ENCODE results near the gene SCARB1. TPM values are rescaled to one million over a fixed set of nuclear protein-coding genes. Genes with fewer than 3 reads are reported as not detected.
"Not testable (repeated sequence)": the region's sequence is repeated elsewhere in the genome, so short reads cannot be mapped to it uniquely, and the experiment has no call there.

Gene SCARB1
- total and polyA plus RNA-seq, 4 donors = 14.9 to 88.4 (median 56.2) TPM

DNA sequence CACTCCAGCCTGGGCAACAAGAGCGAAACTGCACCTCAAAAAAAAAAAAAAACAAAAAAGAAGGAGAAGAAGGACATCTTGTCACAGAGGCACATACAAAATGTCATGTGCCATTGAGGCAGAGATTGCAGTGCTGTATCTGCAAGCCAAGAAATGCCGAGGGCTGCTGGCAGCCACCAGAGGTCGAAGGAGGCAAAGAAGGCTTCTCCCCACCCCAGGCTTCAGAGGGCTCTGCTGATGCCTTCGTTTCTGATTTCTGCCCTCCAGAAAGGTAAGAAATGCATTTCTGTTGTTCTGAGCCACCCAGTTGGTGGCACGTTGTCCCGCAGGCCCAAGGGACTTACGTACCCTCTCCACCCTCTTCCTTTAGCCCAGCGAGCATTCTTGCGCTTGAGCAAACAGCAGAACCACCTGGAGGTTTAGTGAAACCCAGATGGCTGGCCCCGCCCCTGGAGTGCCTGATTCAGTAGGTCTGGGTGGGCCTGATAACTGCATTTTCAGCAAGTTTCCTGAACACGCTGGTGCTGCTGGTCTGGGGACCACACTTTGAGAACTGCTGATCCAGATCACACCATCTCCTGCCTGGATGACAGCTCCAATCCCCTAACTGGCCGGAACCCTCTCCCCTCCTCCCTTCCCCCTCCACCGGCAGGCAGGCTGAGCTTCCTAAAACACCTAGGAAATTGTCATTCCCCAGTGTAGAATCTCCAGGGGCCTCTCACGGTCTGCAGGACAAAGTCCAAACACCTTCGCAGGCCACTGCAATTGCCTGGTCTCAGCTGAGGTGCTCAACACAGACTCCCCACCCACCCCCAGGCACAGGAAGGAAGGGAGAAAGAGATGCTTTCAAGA is 21.1 kb upstream of the SCARB1 start:
- Histone ChIP-seq H3K36me3 (ENCODE audit: control insufficient read depth, insufficient read depth, low read length) (no peaks in the 10 kb centered on the region), H3K27me3 (ENCODE audit: control insufficient read depth, insufficient read depth, low read length) (no peaks in the 10 kb centered on the region), H3K4me1 (ENCODE audit: control insufficient read depth, insufficient read depth, low read length) (no peaks in the 10 kb centered on the region), H3K27ac (ENCODE audit: low read depth, low read length) (no peak overlapping the region), H3K9me3 (ENCODE audit: control insufficient read depth, insufficient read depth, low read length) (no peaks in the 10 kb centered on the region), H3K4me3 (ENCODE audit: low read depth, low read length) (no peak overlapping the region)
- DNase-seq (ENCODE audit: low read depth in 4 of 6, low spot score in 6 of 6) = no peak
- WGBS (ENCODE audit: insufficient coverage) = 55% methylated on average over 13 of the region's 15 CpGs

DNA sequence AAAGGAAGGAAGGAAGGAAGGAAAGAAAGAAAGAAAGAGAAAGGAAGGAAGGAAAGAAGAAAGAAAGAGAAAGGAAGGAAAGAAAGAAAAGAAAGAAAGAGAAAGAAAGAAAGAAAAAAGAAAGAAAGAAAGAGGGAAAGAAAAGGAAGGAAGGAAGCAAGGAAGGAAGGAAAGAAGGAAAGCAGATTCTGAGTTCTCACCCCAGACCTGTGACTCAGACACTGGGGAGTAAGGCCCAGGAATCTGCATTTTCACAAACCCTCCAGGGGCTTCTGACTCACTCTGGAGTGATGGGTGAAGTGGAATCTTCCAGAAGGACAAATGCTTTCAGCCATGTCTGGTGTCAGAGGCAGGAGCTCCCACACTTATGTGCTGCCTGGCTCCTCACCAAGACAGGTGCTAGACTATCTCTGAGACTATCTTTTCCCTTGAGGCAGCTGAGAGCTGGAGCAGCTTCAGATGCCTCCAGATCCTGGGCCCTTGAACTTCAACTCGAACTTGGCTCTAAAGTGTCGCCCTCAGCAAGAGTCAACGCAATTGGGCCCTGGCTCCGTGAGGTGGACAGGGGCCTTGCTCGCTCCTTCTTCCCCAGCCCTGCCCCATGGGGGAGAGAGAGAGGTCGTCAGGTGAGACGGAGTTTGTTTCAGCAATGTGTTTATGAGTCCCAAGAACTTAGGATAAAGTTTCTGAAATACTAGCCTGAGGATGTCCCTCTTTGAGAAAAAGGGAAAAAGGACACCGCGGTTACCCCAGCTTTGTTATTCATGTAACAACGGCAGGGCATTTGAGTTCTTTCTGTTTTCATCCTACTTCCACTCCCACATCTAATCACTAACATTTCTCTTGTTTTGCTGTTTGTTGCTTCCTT is 19.8 kb upstream of the SCARB1 start:
- H3K27ac ChIP-seq (ENCODE audit: low read depth, low read length) = no peak overlapping the region
- no peaks in the 10 kb centered on the region for H3K36me3 ChIP-seq (ENCODE audit: control insufficient read depth, insufficient read depth, low read length)
- no peak for DNase-seq (ENCODE audit: low read depth in 4 of 6, low spot score in 6 of 6)
- 84% methylated on average over 5 of the region's 10 CpGs for WGBS (ENCODE audit: insufficient coverage)
- H3K4me3 ChIP-seq (ENCODE audit: low read depth, low read length) = no peak overlapping the region
- no peaks in the 10 kb centered on the region for H3K27me3 ChIP-seq (ENCODE audit: control insufficient read depth, insufficient read depth, low read length)
- H3K9me3 ChIP-seq (ENCODE audit: control insufficient read depth, insufficient read depth, low read length) = no peaks in the 10 kb centered on the region
- peaks cover 5% of the 10 kb centered on the region for H3K4me1 ChIP-seq (ENCODE audit: control insufficient read depth, insufficient read depth, low read length)

DNA sequence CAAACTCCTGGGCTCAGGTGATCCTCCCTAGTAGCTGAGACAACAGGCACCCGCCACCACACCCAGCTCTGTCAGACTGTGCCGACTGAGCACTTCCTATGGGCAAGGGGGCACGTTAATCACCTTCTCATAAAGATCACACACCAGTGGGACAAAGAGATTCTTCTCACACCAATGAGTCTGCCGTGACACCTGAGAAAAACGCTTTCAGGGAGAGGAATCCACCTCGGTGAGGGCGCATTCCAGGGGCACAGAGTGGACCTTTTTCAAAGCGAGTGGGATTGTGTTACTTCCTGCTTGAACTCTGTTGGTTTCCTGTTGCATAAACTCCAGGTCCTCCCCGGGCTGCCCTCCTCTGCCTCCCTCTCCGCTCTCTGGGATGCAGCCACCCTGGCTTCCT is 17.5 kb upstream of the SCARB1 start:
- Histone ChIP-seq H3K27ac (ENCODE audit: low read depth, low read length) (no peak overlapping the region), H3K4me1 (ENCODE audit: control insufficient read depth, insufficient read depth, low read length) (peaks cover 6% of the 10 kb centered on the region), H3K4me3 (ENCODE audit: low read depth, low read length) (no peak overlapping the region), H3K9me3 (ENCODE audit: control insufficient read depth, insufficient read depth, low read length) (no peaks in the 10 kb centered on the region), H3K36me3 (ENCODE audit: control insufficient read depth, insufficient read depth, low read length) (no peaks in the 10 kb centered on the region), H3K27me3 (ENCODE audit: control insufficient read depth, insufficient read depth, low read length) (no peaks in the 10 kb centered on the region)
- DNase-seq (ENCODE audit: low read depth in 4 of 6, low spot score in 6 of 6) = no peak
- WGBS (ENCODE audit: insufficient coverage) = 62% methylated on average over 10 of the region's 10 CpGs

DNA sequence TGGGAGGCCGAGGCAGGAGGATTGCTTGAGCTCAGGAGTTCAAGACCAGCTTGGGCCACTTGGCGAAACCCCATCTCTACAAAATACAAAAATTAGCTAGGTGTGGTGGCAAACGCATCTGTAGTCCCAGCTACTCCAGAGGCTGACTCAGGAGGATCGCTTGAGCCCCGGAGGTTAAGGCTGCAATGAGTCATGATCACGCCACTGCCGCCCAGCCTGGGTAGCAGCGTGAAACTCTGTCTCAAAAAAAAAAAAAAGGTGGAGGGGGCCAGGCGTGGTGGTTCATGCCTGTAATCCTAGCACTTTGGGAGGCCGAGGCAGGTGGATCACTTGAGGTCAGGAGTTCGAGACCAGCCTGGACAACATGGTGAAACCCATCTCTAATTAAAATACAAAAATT is 16.7 kb upstream of the SCARB1 start:
- H3K4me3 ChIP-seq (ENCODE audit: low read depth, low read length); H3K4me1 ChIP-seq (ENCODE audit: control insufficient read depth, insufficient read depth, low read length); H3K36me3 ChIP-seq (ENCODE audit: control insufficient read depth, insufficient read depth, low read length); DNase-seq (ENCODE audit: low read depth in 4 of 6, low spot score in 6 of 6); H3K27me3 ChIP-seq (ENCODE audit: control insufficient read depth, insufficient read depth, low read length); H3K9me3 ChIP-seq (ENCODE audit: control insufficient read depth, insufficient read depth, low read length); H3K27ac ChIP-seq (ENCODE audit: low read depth, low read length): not testable (repeated sequence)
- 98% methylated on average over 8 of the region's 11 CpGs for WGBS (ENCODE audit: insufficient coverage)

DNA sequence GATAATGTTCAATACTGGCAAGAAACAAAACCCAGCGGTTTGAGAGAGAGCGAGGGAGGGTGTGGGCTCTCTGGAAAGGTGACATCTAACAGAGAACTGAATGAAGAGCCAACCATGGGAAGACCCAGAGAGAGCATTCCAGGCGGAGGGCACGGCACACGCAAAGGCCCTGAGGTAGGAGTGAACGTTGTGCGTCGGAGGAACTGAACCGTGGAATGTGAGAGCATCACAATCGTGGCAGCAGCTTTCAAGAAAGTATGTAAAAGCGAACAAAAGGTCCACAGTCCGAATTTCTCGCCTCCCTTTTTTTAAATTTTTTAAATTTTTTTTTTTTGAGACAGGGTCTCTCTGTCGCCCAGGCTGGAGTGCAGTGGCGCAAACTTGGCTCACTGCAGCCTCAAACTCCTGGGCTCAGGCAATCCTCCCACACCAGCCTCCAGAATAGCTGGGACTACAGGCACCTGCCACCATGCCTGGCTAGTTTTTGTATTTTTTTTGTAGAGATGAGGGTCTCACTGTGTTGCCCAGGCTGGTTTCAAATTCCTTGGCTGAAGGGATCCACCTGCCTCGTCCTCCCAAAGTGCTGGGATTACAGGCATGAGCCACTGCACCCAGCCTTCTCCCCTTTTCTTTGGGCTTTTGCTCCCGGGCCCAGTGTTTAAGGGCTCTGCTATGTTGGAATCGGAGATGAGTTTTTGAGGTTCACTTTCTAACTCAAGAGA is 15.3 kb upstream of the SCARB1 start:
- Histone ChIP-seq H3K9me3 (ENCODE audit: control insufficient read depth, insufficient read depth, low read length) (no peaks in the 10 kb centered on the region), H3K4me1 (ENCODE audit: control insufficient read depth, insufficient read depth, low read length) (peaks cover 6% of the 10 kb centered on the region), H3K27ac (ENCODE audit: low read depth, low read length) (no peak overlapping the region), H3K4me3 (ENCODE audit: low read depth, low read length) (no peak overlapping the region), H3K36me3 (ENCODE audit: control insufficient read depth, insufficient read depth, low read length) (no peaks in the 10 kb centered on the region), H3K27me3 (ENCODE audit: control insufficient read depth, insufficient read depth, low read length) (no peaks in the 10 kb centered on the region)
- 81% methylated on average over 11 of the region's 18 CpGs for WGBS (ENCODE audit: insufficient coverage)
- no peak for DNase-seq (ENCODE audit: low read depth in 4 of 6, low spot score in 6 of 6)

DNA sequence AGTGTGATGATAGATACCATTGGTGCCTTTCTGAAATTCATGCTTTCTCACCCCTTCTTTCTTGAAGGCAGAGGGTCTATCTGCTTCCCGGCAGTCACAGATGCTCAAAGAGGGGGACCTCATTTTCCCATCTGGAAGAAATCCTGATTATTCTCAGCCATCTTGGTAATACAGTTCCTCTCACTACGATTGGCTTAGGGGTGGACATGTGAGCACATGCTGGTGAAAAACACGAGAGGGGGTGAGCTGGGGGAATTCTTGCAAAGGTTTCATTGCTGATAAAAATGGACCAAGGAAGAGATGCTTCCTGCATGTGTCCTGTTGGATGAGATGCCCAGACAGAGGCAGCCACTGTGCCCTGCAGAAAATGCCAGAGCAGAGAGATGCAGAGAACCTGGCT is 13.8 kb upstream of the SCARB1 start:
- no peak overlapping the region for H3K4me3 ChIP-seq (ENCODE audit: low read depth, low read length)
- no peak overlapping the region for H3K27ac ChIP-seq (ENCODE audit: low read depth, low read length)
- WGBS (ENCODE audit: insufficient coverage) = 66% methylated on average over 2 of the region's 3 CpGs
- peak in 1 of 6 donors; percentile 47 for DNase-seq (ENCODE audit: low read depth in 4 of 6, low spot score in 6 of 6)
- H3K27me3 ChIP-seq (ENCODE audit: control insufficient read depth, insufficient read depth, low read length) = no peaks in the 10 kb centered on the region
- peaks cover 6% of the 10 kb centered on the region for H3K4me1 ChIP-seq (ENCODE audit: control insufficient read depth, insufficient read depth, low read length)
- H3K36me3 ChIP-seq (ENCODE audit: control insufficient read depth, insufficient read depth, low read length) = no peaks in the 10 kb centered on the region
- H3K9me3 ChIP-seq (ENCODE audit: control insufficient read depth, insufficient read depth, low read length) = no peaks in the 10 kb centered on the region

DNA sequence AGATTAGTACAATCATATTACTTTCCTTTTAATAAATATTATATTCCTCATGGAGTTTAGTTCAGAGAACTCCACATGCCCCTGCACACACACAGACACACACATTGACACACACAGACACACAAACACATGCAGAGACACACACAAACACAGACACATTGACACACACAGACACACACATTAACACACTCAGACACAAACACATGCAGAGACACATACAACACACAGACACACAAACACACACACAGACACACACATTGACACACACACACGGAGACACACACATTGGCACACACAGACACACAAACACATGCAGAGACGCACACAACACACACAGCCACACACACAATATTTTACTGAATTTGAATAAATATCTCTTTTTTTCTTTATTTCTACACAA is 12.5 kb upstream of the SCARB1 start:
- Histone ChIP-seq H3K27ac (ENCODE audit: low read depth, low read length) (no peak overlapping the region), H3K9me3 (ENCODE audit: control insufficient read depth, insufficient read depth, low read length) (no peaks in the 10 kb centered on the region), H3K4me3 (ENCODE audit: low read depth, low read length) (no peak overlapping the region), H3K4me1 (ENCODE audit: control insufficient read depth, insufficient read depth, low read length) (peaks cover 6% of the 10 kb centered on the region), H3K27me3 (ENCODE audit: control insufficient read depth, insufficient read depth, low read length) (no peaks in the 10 kb centered on the region), H3K36me3 (ENCODE audit: control insufficient read depth, insufficient read depth, low read length) (no peaks in the 10 kb centered on the region)
- 40% methylated on average over 1 of the region's 2 CpGs for WGBS (ENCODE audit: insufficient coverage)
- no peak for DNase-seq (ENCODE audit: low read depth in 4 of 6, low spot score in 6 of 6)

DNA sequence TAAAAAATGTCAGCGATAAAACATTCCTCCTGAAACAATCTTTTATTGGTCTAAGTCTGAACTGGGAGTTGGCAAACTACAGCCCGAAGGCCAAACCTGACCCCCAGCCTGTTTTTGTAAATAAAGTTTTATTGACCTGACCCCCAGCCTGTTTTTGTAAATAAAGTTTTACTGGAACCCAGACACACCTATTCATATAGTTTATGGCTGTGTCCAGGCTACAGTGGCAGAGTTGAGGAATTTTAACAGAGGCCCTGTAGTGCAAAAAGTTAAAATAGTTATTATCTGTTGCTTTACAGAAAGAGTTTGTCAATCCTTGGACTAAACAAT is 12.1 kb upstream of the SCARB1 start:
- Histone ChIP-seq H3K4me3 (ENCODE audit: low read depth, low read length) (no peak overlapping the region), H3K27me3 (ENCODE audit: control insufficient read depth, insufficient read depth, low read length) (no peaks in the 10 kb centered on the region), H3K27ac (ENCODE audit: low read depth, low read length) (no peak overlapping the region), H3K4me1 (ENCODE audit: control insufficient read depth, insufficient read depth, low read length) (peaks cover 6% of the 10 kb centered on the region), H3K9me3 (ENCODE audit: control insufficient read depth, insufficient read depth, low read length) (no peaks in the 10 kb centered on the region), H3K36me3 (ENCODE audit: control insufficient read depth, insufficient read depth, low read length) (no peaks in the 10 kb centered on the region)
- WGBS (ENCODE audit: insufficient coverage) = no CpG with 5 or more reads among the region's 2 CpGs
- no peak for DNase-seq (ENCODE audit: low read depth in 4 of 6, low spot score in 6 of 6)

DNA sequence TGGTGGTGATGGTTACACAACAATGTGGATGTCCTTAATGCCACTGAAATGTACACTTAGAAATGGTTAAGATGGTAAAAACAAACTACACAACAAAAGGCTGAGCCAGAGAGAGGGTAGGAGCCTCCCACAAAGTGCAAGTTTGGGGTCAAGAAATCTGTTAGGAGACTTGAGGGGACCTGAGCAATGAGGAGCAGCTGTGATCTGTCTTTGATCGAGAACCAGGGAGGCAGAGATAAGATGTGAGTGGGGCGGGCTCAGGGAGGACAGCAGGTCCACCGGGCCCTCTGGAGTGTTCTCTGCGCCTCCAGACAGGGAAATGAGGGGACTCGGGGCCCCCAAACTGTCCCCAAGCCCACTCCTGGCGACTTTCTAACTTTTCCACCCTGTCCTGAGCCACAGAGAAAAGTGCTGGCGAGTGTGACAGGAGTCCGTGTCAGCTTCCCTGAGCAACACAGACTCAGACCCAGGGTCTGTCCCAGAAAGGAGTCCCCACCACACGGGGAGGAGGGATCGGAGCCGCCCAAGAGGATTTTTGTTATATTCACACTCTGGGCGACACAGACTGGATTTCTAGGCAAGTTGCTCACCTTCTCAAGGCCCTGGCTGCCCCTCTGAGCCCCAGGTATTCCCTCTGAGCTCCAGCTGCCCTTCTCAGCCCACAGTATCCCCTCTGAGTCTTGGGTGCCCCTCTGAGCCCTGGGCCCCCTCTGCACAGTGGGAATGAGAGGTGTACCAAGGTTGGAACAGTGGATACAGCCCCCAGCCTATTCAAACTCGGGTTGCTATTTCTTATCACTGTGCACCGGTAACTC is 11.5 kb upstream of the SCARB1 start:
- H3K4me1 ChIP-seq (ENCODE audit: control insufficient read depth, insufficient read depth, low read length) = peaks cover 6% of the 10 kb centered on the region
- DNase-seq (ENCODE audit: low read depth in 4 of 6, low spot score in 6 of 6) = no peak
- no peaks in the 10 kb centered on the region for H3K9me3 ChIP-seq (ENCODE audit: control insufficient read depth, insufficient read depth, low read length)
- no peak overlapping the region for H3K27ac ChIP-seq (ENCODE audit: low read depth, low read length)
- no peaks in the 10 kb centered on the region for H3K36me3 ChIP-seq (ENCODE audit: control insufficient read depth, insufficient read depth, low read length)
- no peaks in the 10 kb centered on the region for H3K27me3 ChIP-seq (ENCODE audit: control insufficient read depth, insufficient read depth, low read length)
- 76% methylated on average over 11 of the region's 14 CpGs for WGBS (ENCODE audit: insufficient coverage)
- H3K4me3 ChIP-seq (ENCODE audit: low read depth, low read length) = no peak overlapping the region
